GM10248 (cell line): ENCODE results near the gene CNTNAP2.

Source experiments
- CTCF ChIA-PET: fragments of 300-600 bp; sonication (Branson Sonifier 250); formaldehyde crosslinking; extraction: SDS; loops from one replicate; lab custom pipeline; 2021; ENCODE audit warnings: antibody characterized with exemption; lab: Yijun Ruan, JAX
- POLR2A ChIA-PET: fragments of 350-650 bp; sonication (Branson Sonifier 250); formaldehyde crosslinking; extraction: SDS; loops from one replicate; lab custom pipeline; 2020; ENCODE audit warnings: antibody characterized with exemption; lab: Yijun Ruan, JAX
- DNase-seq: peaks from one replicate; pipeline ENCODE4 v3.0.0; 2012; ENCODE audit errors: extremely low spot score
- TF ChIP-seq, protein P1 (sequence below): IDR thresholded peaks from 2 replicates; pipeline ENCODE4 v1.5.1; 2012; ENCODE audit warnings: mild to moderate bottlenecking, low read depth; ENCODE audit errors: extremely low read depth, missing control alignments, control extremely low read depth

The CNTNAP2 gene

DNA sequence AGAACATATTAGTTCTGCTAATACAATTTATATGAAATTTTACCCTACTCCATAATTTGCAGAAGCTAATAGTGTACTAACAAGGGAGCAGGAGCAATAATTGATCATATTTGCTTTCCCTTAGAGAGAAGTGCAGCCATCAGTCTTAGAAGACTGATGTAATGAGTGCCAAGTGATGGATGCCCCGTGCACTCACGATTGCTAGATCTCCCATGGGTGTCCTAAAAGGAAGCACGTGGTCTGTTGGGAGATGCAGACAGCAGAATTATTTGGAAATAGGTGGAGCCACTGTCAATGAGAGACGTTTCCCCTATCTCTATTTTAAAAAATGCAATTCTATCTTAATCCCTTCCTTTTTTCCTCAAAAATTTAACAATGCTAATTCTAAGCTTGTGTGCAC lies 1701.7 kb downstream of the CNTNAP2 start:
- ChIA-PET POLR2A (no interaction called here), CTCF (no interaction called here)
- DNase-seq: no peak
- TF ChIP-seq, protein P1, sequence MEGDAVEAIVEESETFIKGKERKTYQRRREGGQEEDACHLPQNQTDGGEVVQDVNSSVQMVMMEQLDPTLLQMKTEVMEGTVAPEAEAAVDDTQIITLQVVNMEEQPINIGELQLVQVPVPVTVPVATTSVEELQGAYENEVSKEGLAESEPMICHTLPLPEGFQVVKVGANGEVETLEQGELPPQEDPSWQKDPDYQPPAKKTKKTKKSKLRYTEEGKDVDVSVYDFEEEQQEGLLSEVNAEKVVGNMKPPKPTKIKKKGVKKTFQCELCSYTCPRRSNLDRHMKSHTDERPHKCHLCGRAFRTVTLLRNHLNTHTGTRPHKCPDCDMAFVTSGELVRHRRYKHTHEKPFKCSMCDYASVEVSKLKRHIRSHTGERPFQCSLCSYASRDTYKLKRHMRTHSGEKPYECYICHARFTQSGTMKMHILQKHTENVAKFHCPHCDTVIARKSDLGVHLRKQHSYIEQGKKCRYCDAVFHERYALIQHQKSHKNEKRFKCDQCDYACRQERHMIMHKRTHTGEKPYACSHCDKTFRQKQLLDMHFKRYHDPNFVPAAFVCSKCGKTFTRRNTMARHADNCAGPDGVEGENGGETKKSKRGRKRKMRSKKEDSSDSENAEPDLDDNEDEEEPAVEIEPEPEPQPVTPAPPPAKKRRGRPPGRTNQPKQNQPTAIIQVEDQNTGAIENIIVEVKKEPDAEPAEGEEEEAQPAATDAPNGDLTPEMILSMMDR: no peak

DNA sequence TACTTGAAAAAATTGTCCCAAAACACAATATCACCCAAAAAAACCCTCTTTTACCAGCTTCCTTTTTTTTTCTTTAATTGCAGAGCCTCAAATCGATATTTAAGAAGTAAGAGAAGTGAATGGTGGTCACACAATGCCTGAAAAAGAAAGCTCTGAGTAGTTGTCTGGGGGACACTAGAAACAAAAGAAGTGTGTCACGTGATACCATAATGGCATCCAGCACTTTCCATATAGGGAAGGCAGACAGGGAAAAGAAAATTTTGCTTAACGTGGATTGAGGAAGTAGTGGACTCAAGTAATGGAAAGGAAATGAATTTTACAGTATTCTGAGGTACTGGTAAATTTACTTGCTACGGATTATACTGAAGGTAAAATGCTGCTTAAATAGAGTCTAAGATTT lies 1708.1 kb downstream of the CNTNAP2 start:
- ChIA-PET CTCF (interaction anchor here (1.0 to 1.6 kb wide), 2 partner anchors 9 to 10 kb away, joined by 3 to 5 read pairs; no protein-coding TSS in a partner anchor), POLR2A (no interaction called here)
- no peak for DNase-seq
- TF ChIP-seq, protein P1: no peak

- CTCF ChIA-PET: interaction anchor here (1.3 kb wide), 1 partner anchor 24 kb away, joined by 3 read pairs; no protein-coding TSS in a partner anchor
- POLR2A ChIA-PET: no interaction called here
- TF ChIP-seq, protein P1: no peak
- DNase-seq: no peak
These were observed 1712.4 kb downstream of the CNTNAP2 start for GRCh38 chr7:147829016-147829415.

DNA sequence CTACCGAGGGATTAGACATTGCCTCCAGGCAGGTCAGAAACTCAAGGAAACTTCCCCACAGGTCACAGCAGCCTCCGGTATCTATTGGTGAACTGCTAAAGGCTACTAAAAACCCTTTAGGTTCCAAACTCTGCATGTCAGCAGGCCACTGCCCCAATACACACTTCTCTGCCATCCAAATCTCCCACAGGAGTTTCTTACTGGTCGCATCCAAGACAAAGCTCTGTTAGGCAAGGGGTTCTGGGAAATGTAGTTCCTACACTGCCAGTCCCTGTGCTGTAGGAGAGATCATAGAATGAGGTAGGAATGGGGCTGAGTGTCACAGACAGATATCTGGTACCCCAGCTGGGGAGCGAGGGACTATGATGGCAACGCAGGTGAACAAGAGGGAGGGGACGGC lies 1717.0 kb downstream of the CNTNAP2 start:
- no peak for DNase-seq
- CTCF ChIA-PET: interaction anchor here (1.9 kb wide), 1 partner anchor 9 kb away, joined by 5 read pairs; no protein-coding TSS in a partner anchor
- TF ChIP-seq, protein P1: no peak
- POLR2A ChIA-PET: no interaction called here

GRCh38 chr7:147833970-147834369 lies 1717.4 kb downstream of the CNTNAP2 start:
- TF ChIP-seq, protein P1: no peak
- no peak for DNase-seq
- ChIA-PET POLR2A (no interaction called here), CTCF (interaction anchor here (0.8 to 1.9 kb wide), 2 partner anchors 9 to 37 kb away, joined by 3 to 5 read pairs; no protein-coding TSS in a partner anchor)

- no peak for DNase-seq
- ChIA-PET CTCF (no interaction called here), POLR2A (no interaction called here)
- TF ChIP-seq, protein P1: no peak
These were observed 1736.2 kb downstream of the CNTNAP2 start for GRCh38 chr7:147852833-147853232.
